OCI-LY3 (cell line): ENCODE measurements around the gene ALKBH3.
A peak's percentile ranks its signal among the peaks of the same experiment; 100 is the strongest.

Experiments used
- H2AFZ ChIP-seq: fragments of 200-600, 300-600 bp; shearing (Covaris generic); 2 replicates; pipeline ENCODE4 v1.6.0; 2014; ENCODE audit warnings: antibody characterized with exemption, low read depth, low read length
- H3K27ac ChIP-seq: fragments of 200-600, 300-600 bp; sonication (generic); 2 replicates; pipeline ENCODE4 v1.5.1; 2014; ENCODE audit warnings: mild to moderate bottlenecking, low read length, moderate library complexity, mixed read lengths
- H3K27me3 ChIP-seq: fragments of 200-600, 300-600 bp; sonication (generic); 2 replicates; pipeline ENCODE4 v1.6.1; 2014; ENCODE audit warnings: low read depth, low read length, mixed read lengths
- H3K36me3 ChIP-seq: fragments of 200-600, 300-600 bp; sonication (generic); replicated peaks from 2 replicates; pipeline ENCODE3; 2014; ENCODE audit warnings: low read depth, low read length, mixed read lengths
- H3K4me1 ChIP-seq: fragments of 300-600, 200-600 bp; sonication (generic); 2 replicates; pipeline ENCODE4 v1.6.1; 2014; ENCODE audit warnings: low read length, mixed read lengths
- H3K4me2 ChIP-seq: fragments of 200-600, 300-600 bp; sonication (generic); 2 replicates; pipeline ENCODE4 v1.6.1; 2014; ENCODE audit warnings: low read length, mixed read lengths
- H3K4me3 ChIP-seq: fragments of 300-600, 200-600 bp; sonication (generic); 2 replicates; pipeline ENCODE4 v1.5.1; 2014; ENCODE audit warnings: antibody characterized with exemption, mild to moderate bottlenecking, low read length, moderate library complexity
- H3K79me2 ChIP-seq: fragments of 300-600, 200-600 bp; shearing (Covaris generic); 2 replicates; pipeline ENCODE4 v1.6.1; 2014; ENCODE audit warnings: mild to moderate bottlenecking, low read length, mixed read lengths
- H3K9ac ChIP-seq: fragments of 300-600, 200-600 bp; shearing (Covaris generic); 2 replicates; pipeline ENCODE4 v1.6.0; 2014; ENCODE audit warnings: mild to moderate bottlenecking, low read length, moderate library complexity
- H3K9me3 ChIP-seq: fragments of 200-600, 300-600 bp; shearing (Covaris generic); 2 replicates; pipeline ENCODE4 v1.6.1; 2014; ENCODE audit warnings: low read length, mixed read lengths; ENCODE audit not compliant: insufficient read depth
- H4K20me1 ChIP-seq: fragments of 200-600, 300-600 bp; sonication (generic); 2 replicates; pipeline ENCODE4 v1.6.1; 2016; ENCODE audit warnings: low read length, mixed read lengths; ENCODE audit not compliant: insufficient read depth
- CTCF ChIP-seq: fragments of 200-600, 300-600 bp; sonication (generic); IDR thresholded peaks from 2 replicates; pipeline ENCODE4 v1.5.1; 2014; ENCODE audit warnings: antibody characterized with exemption, low read length, low read depth
- EZH2phosphoT487 ChIP-seq: fragments of 200-600 bp; shearing (Covaris generic); IDR thresholded peaks from 2 replicates; pipeline ENCODE4 v1.6.1; 2018; ENCODE audit warnings: antibody characterized with exemption, mixed run types, low read depth

The ALKBH3 gene

GRCh38 chr11:43937434-43938411 lies 57.1 kb downstream of the ALKBH3 start:
- Histone ChIP-seq H3K9me3 (no peaks in the 10 kb centered on the region), H3K27ac (no peak overlapping the region), H3K4me2 (no peak overlapping the region), H3K4me1 (0 out of 2 replicates have a peak, but pooled peaks cover 5% of the 10 kb centered on the region), H4K20me1 (no peaks in the 10 kb centered on the region), H3K36me3 (no peaks in the 10 kb centered on the region), H2AFZ (no peak overlapping the region), H3K4me3 (no peak overlapping the region), H3K9ac (no peak overlapping the region), H3K27me3 (no peaks in the 10 kb centered on the region), H3K79me2 (peaks cover under 1% of the 10 kb centered on the region; the same call in 1 of the 2 replicates)
- TF ChIP-seq EZH2phosphoT487 (no peak), CTCF (no peak)

- peak overlapping the region; percentile 55 for H3K4me2 ChIP-seq
- no peaks in the 10 kb centered on the region for H4K20me1 ChIP-seq
- H3K4me3 ChIP-seq: peak overlapping the region; percentile 61
- H2AFZ ChIP-seq: no peak overlapping the region
- peaks cover 20% of the 10 kb centered on the region for H3K79me2 ChIP-seq
- no peaks in the 10 kb centered on the region for H3K9me3 ChIP-seq
- H3K9ac ChIP-seq: peak overlapping the region; percentile 39
- H3K36me3 ChIP-seq: peaks cover 17% of the 10 kb centered on the region
- no peak for TF ChIP-seq CTCF
- no peak overlapping the region for H3K27ac ChIP-seq
- H3K27me3 ChIP-seq: no peaks in the 10 kb centered on the region
- H3K4me1 ChIP-seq: peaks cover 15% of the 10 kb centered on the region
These were observed 60.8 kb downstream of the ALKBH3 start for GRCh38 chr11:43941257-43941994.

GRCh38 chr11:43942662-43943371 lies 62.2 kb downstream of the ALKBH3 start:
- H3K4me3 ChIP-seq: peak overlapping the region; percentile 88
- H3K4me2 ChIP-seq: peak overlapping the region; percentile 94
- no peaks in the 10 kb centered on the region for H3K9me3 ChIP-seq
- peak overlapping the region; percentile 73 for H3K27ac ChIP-seq
- H3K27me3 ChIP-seq: no peaks in the 10 kb centered on the region
- no peaks in the 10 kb centered on the region for H4K20me1 ChIP-seq
- H3K9ac ChIP-seq: peak overlapping the region; percentile 74
- H3K4me1 ChIP-seq: peaks cover 18% of the 10 kb centered on the region
- TF ChIP-seq CTCF: no peak
- no peak for TF ChIP-seq EZH2phosphoT487
- peaks cover 20% of the 10 kb centered on the region for H3K79me2 ChIP-seq
- peaks cover 17% of the 10 kb centered on the region for H3K36me3 ChIP-seq
- H2AFZ ChIP-seq: no peak overlapping the region
